Hepatocyte (in vitro differentiated cells): ENCODE measurements around the gene CPHXL. TPM values are rescaled to one million over a fixed set of nuclear protein-coding genes. Genes with fewer than 3 reads are reported as not detected.

Experiments
- DNase-seq: peaks from one replicate; pipeline ENCODE4 v3.0.0-alpha.2; 2016; ENCODE audit warnings: low spot score
- H2AFZ ChIP-seq: fragments of 200-600 bp; sonication (generic); 2 replicates; pipeline ENCODE4 v1.6.0; 2016; ENCODE audit warnings: antibody characterized with exemption, mild to moderate bottlenecking
- H3K27ac ChIP-seq: fragments of 200-600 bp; sonication (generic); 2 replicates; pipeline ENCODE4 v1.5.1; 2016; ENCODE audit warnings: mild to moderate bottlenecking
- H3K27me3 ChIP-seq: fragments of 200-600 bp; sonication (generic); 2 replicates; pipeline ENCODE4 v1.6.1; 2016
- H3K36me3 ChIP-seq: fragments of 200-600 bp; sonication (generic); replicated peaks from 2 replicates; pipeline ENCODE4 v1.5.1; 2016; ENCODE audit warnings: low read depth; ENCODE audit not compliant: insufficient read depth
- H3K4me1 ChIP-seq: fragments of 200-600 bp; sonication (generic); 2 replicates; pipeline ENCODE4 v1.5.1; 2016; ENCODE audit warnings: mild to moderate bottlenecking, moderate library complexity; ENCODE audit not compliant: insufficient read depth
- H3K4me2 ChIP-seq: fragments of 200-600 bp; sonication (generic); 2 replicates; pipeline ENCODE4 v1.6.0; 2016
- H3K4me3 ChIP-seq: fragments of 200-600 bp; sonication (generic); 2 replicates; pipeline ENCODE4 v1.5.1; 2016; ENCODE audit warnings: mild to moderate bottlenecking
- H3K79me2 ChIP-seq: fragments of 200-600 bp; sonication (generic); 2 replicates; pipeline ENCODE4 v1.6.0; 2017; ENCODE audit warnings: mild to moderate bottlenecking
- H3K9me2 ChIP-seq: fragments of 200-600 bp; sonication (generic); replicated peaks from 2 replicates; pipeline ENCODE4 v1.6.0; 2017; ENCODE audit warnings: mild to moderate bottlenecking; ENCODE audit not compliant: insufficient read depth
- H3K9me3 ChIP-seq: fragments of 200-600 bp; sonication (generic); 2 replicates; pipeline ENCODE4 v1.5.1; 2016; ENCODE audit warnings: low read depth, mild to moderate bottlenecking
- H4K20me1 ChIP-seq: fragments of 200-600 bp; sonication (generic); 2 replicates; pipeline ENCODE4 v1.6.0; 2016; ENCODE audit warnings: mild to moderate bottlenecking; ENCODE audit not compliant: insufficient read depth, poor library complexity, severe bottlenecking
- CTCF ChIP-seq: fragments of 200-600 bp; sonication (generic); IDR thresholded peaks from 2 replicates; pipeline ENCODE4 v1.5.1; 2016; ENCODE audit warnings: antibody characterized with exemption, mild to moderate bottlenecking; ENCODE audit not compliant: poor library complexity
- EZH2 ChIP-seq: fragments of 200-600 bp; sonication (generic); IDR thresholded peaks from 2 replicates; pipeline ENCODE4 v1.6.1; 2016; ENCODE audit warnings: antibody characterized with exemption, mild to moderate bottlenecking, borderline replicate concordance
- EZH2phosphoT487 ChIP-seq: fragments of 200-600 bp; sonication (generic); IDR thresholded peaks from one replicate; pipeline ENCODE4 v1.6.1; 2018; ENCODE audit warnings: antibody characterized with exemption, mild to moderate bottlenecking, low read depth, moderate library complexity; ENCODE audit not compliant: unreplicated experiment, severe bottlenecking
- WGBS: methylation state at CpG from one replicate; pipeline ENCODE4 v1.1.6; 2016; ENCODE audit warnings: low lambda C conversion rate; ENCODE audit errors: missing lambda C conversion rate; 5-methylcytosine and 5-hydroxymethylcytosine counted together
- polyA plus RNA-seq: library from polyadenylated mRNA; unstranded; fragments of >200 nt; fragmentation: Nextera tagmentation; extraction: Ambion mirVana; gene quantifications from 2 replicates; pipeline ENCODE4 v1.2.1, GENCODE V29; 2016
- total RNA-seq: library from RNA; depleted of rRNA; stranded (reverse); fragments of >200 nt; gene quantifications from 2 replicates; pipeline ENCODE4 v1.2.3, GENCODE V29; 2014

Gene CPHXL
- total and polyA plus RNA-seq, 2 experiments from 2014 or later, result not detected

- 83% methylated on average over 4 of the region's 4 CpGs for WGBS
Observed at GRCh38 chr16:75718452-75718851, 7.8 kb downstream of the CPHXL start.

GRCh38 chr16:75714661-75715060 is 11.6 kb downstream of the CPHXL start:
- Histone ChIP-seq H3K27me3 (no peaks in the 10 kb centered on the region), H4K20me1 (no peaks in the 10 kb centered on the region), H3K27ac (no peak overlapping the region), H3K79me2 (no peaks in the 10 kb centered on the region), H3K9me3 (no peaks in the 10 kb centered on the region), H2AFZ (no peak overlapping the region), H3K4me3 (no peak overlapping the region), H3K9me2 (no peaks in the 10 kb centered on the region), H3K4me2 (no peak overlapping the region), H3K36me3 (no peaks in the 10 kb centered on the region), H3K4me1 (no peaks in the 10 kb centered on the region)
- no peak for TF ChIP-seq CTCF
- TF ChIP-seq EZH2, result no peak
- TF ChIP-seq EZH2phosphoT487, result no peak
- DNase-seq, result no peak

More at GRCh38 chr16:75718452-75718851, 7.8 kb downstream of the CPHXL start:
- no peak for DNase-seq
- Histone ChIP-seq H3K27ac (no peak overlapping the region), H3K27me3 (no peaks in the 10 kb centered on the region), H2AFZ (no peak overlapping the region), H3K36me3 (no peaks in the 10 kb centered on the region), H4K20me1 (no peaks in the 10 kb centered on the region), H3K4me3 (no peak overlapping the region), H3K79me2 (no peaks in the 10 kb centered on the region), H3K4me2 (no peak overlapping the region), H3K4me1 (no peaks in the 10 kb centered on the region), H3K9me3 (no peaks in the 10 kb centered on the region), H3K9me2 (no peaks in the 10 kb centered on the region)
- TF ChIP-seq EZH2phosphoT487, result no peak
- no peak for TF ChIP-seq CTCF
- no peak for TF ChIP-seq EZH2

- Histone ChIP-seq H3K27me3 (no peaks in the 10 kb centered on the region), H3K9me3 (no peaks in the 10 kb centered on the region), H2AFZ (no peak overlapping the region), H4K20me1 (no peaks in the 10 kb centered on the region), H3K36me3 (no peaks in the 10 kb centered on the region), H3K4me2 (no peak overlapping the region), H3K27ac (no peak overlapping the region), H3K4me3 (no peak overlapping the region), H3K4me1 (no peaks in the 10 kb centered on the region), H3K79me2 (no peaks in the 10 kb centered on the region), H3K9me2 (no peaks in the 10 kb centered on the region)
- 95% methylated on average over 2 of the region's 2 CpGs for WGBS
- no peak for DNase-seq
- TF ChIP-seq EZH2 (no peak), CTCF (no peak), EZH2phosphoT487 (no peak)
Observed at GRCh38 chr16:75710344-75710743, 15.9 kb downstream of the CPHXL start.

- no peaks in the 10 kb centered on the region for H3K9me2 ChIP-seq
- H3K27me3 ChIP-seq, result no peaks in the 10 kb centered on the region
- 93% methylated on average over 4 of the region's 4 CpGs for WGBS
- H3K9me3 ChIP-seq, result no peaks in the 10 kb centered on the region
- H3K4me3 ChIP-seq, result no peak overlapping the region
- no peak for DNase-seq
- H3K79me2 ChIP-seq, result no peaks in the 10 kb centered on the region
- H4K20me1 ChIP-seq, result no peaks in the 10 kb centered on the region
- H3K4me1 ChIP-seq, result no peaks in the 10 kb centered on the region
- H3K4me2 ChIP-seq, result no peak overlapping the region
- H3K36me3 ChIP-seq, result no peaks in the 10 kb centered on the region
- TF ChIP-seq EZH2 (no peak), CTCF (no peak), EZH2phosphoT487 (no peak)
- no peak overlapping the region for H3K27ac ChIP-seq
- H2AFZ ChIP-seq, result no peak overlapping the region
Observed at GRCh38 chr16:75703306-75703705, 23.0 kb downstream of the CPHXL start.
